K562 (cell line): ENCODE results near the gene CERS6. TPM values are rescaled to one million over a fixed set of nuclear protein-coding genes. Genes with fewer than 3 reads are reported as not detected.

Source experiments
- ATAC-seq: fragments of 200-7000 bp; cut with Tn5 transposase; 3 replicates; pipeline ENCODE4 v1.9.1; 2020; ENCODE audit warnings: moderate library complexity
- BruUV-seq: library from RNA; stranded (reverse); fragments of 400-500 nt; replicated peaks from 2 replicates; lab custom pipeline; 2021; lab: Mats Ljungman, UMichigan
- CTCF ChIA-PET: fragments of 300-600 bp; formaldehyde crosslinking; extraction: SDS; loops from one replicate; lab custom pipeline; 2021; ENCODE audit warnings: low intra/inter-chr PET ratio; lab: Yijun Ruan, JAX
- POLR2A ChIA-PET: fragments of 300-600, 350-650 bp; sonication (Branson Sonifier 250); formaldehyde crosslinking; extraction: SDS; loops from one replicate; lab custom pipeline; 2021; ENCODE audit warnings: antibody characterized with exemption, inconsistent platforms; lab: Yijun Ruan, JAX
- DNase-seq, 4 experiments: peaks; one replicate each; pipeline versions ENCODE4 v3.0.0 to v3.0.0-alpha.2; 2011 to 2018; ENCODE audit warnings: low spot score in 3 of 4, mixed read lengths in 3 of 4; ENCODE audit errors: extremely low read depth in 1 of 4
- FAIRE-seq: peaks from 2 replicates; lab custom pipeline; 2011; peaks lifted over from hg19 to GRCh38; lab: Jason Lieb, UNC
- H2AFZ ChIP-seq: 2 replicates; pipeline ENCODE4 v1.6.0; 2011; ENCODE audit warnings: low read depth, low read length, control low read depth, inconsistent platforms
- H3K27ac ChIP-seq: fragments of 200-600 bp; 3 replicates; pipeline ENCODE4 v1.8.0; 2011; ENCODE audit warnings: low read depth, mild to moderate bottlenecking, control low read depth, inconsistent platforms, low read length, moderate library complexity, mixed read lengths; ENCODE audit errors: extremely low read depth
- H3K27me3 ChIP-seq, 2 experiments: fragments of 300-600 bp in 1 of 2; 2 replicates in 1 of 2; 3 replicates in 1 of 2; pipeline versions ENCODE4 v1.6.0 to v1.8.0; 2011; ENCODE audit warnings: inconsistent platforms in 2 of 2, low read length in 2 of 2, mild to moderate bottlenecking in 1 of 2, mixed read lengths in 1 of 2, moderate library complexity in 1 of 2; ENCODE audit not compliant: control insufficient read depth in 2 of 2, insufficient read depth in 2 of 2
- H3K36me3 ChIP-seq: fragments of 300-600 bp; 3 replicates; pipeline ENCODE4 v1.8.0; 2011; ENCODE audit warnings: mild to moderate bottlenecking, low read length, inconsistent platforms; ENCODE audit not compliant: control insufficient read depth, insufficient read depth
- H3K4me1 ChIP-seq, 2 experiments: fragments of 200-600 bp in 1 of 2; replicated peaks in 1 of 2; 2 replicates in 1 of 2; 3 replicates in 1 of 2; pipeline versions ENCODE4 v1.5.1 to v1.8.0; 2011; ENCODE audit warnings: inconsistent platforms in 2 of 2, low read length in 2 of 2, mild to moderate bottlenecking in 1 of 2, mixed read lengths in 1 of 2, moderate library complexity in 1 of 2; ENCODE audit not compliant: control insufficient read depth in 2 of 2, insufficient read depth in 2 of 2
- H3K4me2 ChIP-seq: 2 replicates; pipeline ENCODE4 v1.6.1; 2011; ENCODE audit warnings: low read length, control low read depth, inconsistent platforms, mixed read lengths; ENCODE audit not compliant: insufficient read depth
- H3K4me3 ChIP-seq: fragments of 200-600 bp; sonication (generic), shearing (Covaris generic); 2 replicates; pipeline ENCODE4 v1.5.1; 2016; ENCODE audit warnings: control low read depth, inconsistent platforms
- H3K79me2 ChIP-seq: fragments of 200-600 bp; 3 replicates; pipeline ENCODE4 v1.8.0; 2011; ENCODE audit warnings: low read length, inconsistent platforms; ENCODE audit not compliant: control insufficient read depth, insufficient read depth
- H3K9ac ChIP-seq, 2 experiments: 2 replicates each; pipeline versions ENCODE4 v1.6.0 to v1.6.1; 2011; ENCODE audit warnings: low read depth in 2 of 2, low read length in 2 of 2, control low read depth in 1 of 2, inconsistent platforms in 1 of 2, mild to moderate bottlenecking in 1 of 2, mixed read lengths in 1 of 2; ENCODE audit not compliant: insufficient read depth in 1 of 2
- H3K9me1 ChIP-seq: one replicate; pipeline ENCODE4 v1.6.0; 2011; ENCODE audit warnings: inconsistent platforms, mild to moderate bottlenecking, low read length, moderate library complexity; ENCODE audit not compliant: control insufficient read depth, insufficient read depth
- H3K9me3 ChIP-seq: replicated peaks from 2 replicates; pipeline ENCODE4 v1.5.1; 2011; ENCODE audit warnings: low read depth, low read length, inconsistent platforms; ENCODE audit not compliant: control insufficient read depth, insufficient read depth
- H4K20me1 ChIP-seq: replicated peaks from 2 replicates; pipeline ENCODE4 v1.6.1; 2011; ENCODE audit warnings: low read length, inconsistent platforms, mixed read lengths; ENCODE audit not compliant: control insufficient read depth, insufficient read depth
- DNMT1 ChIP-seq: fragments of 450-650 bp; IDR thresholded peaks from 2 replicates; pipeline ENCODE4 v1.6.1; 2016; ENCODE audit warnings: antibody characterized with exemption, mild to moderate bottlenecking
- GABPB2 ChIP-seq: fragments of 250-450 bp; sonication (Bioruptor Pico); conservative IDR thresholded peaks from 2 replicates; pipeline ENCODE4 v1.5.1; 2021; ENCODE audit warnings: mild to moderate bottlenecking
- HNRNPH1 ChIP-seq: fragments of 200-400 bp; formaldehyde crosslinking; optimal IDR thresholded peaks from 2 replicates; pipeline ENCODE3; 2017; ENCODE audit warnings: low read depth, mild to moderate bottlenecking, low read length, moderate library complexity
- KLF13 ChIP-seq: fragments of 450-650 bp; IDR thresholded peaks from 2 replicates; pipeline ENCODE4 v1.6.1; 2016; ENCODE audit warnings: missing genetic modification characterization, low read depth, mild to moderate bottlenecking, missing compliant biosample characterization, moderate library complexity, borderline replicate concordance
- RFX5 ChIP-seq: IDR thresholded peaks from 2 replicates; pipeline ENCODE4 v1.6.1; 2011; ENCODE audit warnings: low read depth, mild to moderate bottlenecking, improper control_type of control experiment, low read length
- TCF3 ChIP-seq: sonication (generic); formaldehyde crosslinking; IDR thresholded peaks from 2 replicates; pipeline ENCODE4 v1.4.0; 2020; ENCODE audit warnings: mild to moderate bottlenecking, missing genetic modification reagents
- ZNF121 ChIP-seq: sonication (generic); formaldehyde crosslinking; conservative IDR thresholded peaks from 2 replicates; pipeline ENCODE4 v1.8.0; 2022; ENCODE audit warnings: missing genetic modification reagents
- WGBS: fragments of 100-300 bp; shearing (Covaris generic); methylation state at CpG from one replicate; pipeline ENCODE4 v1.1.6; 2016; ENCODE audit warnings: low coverage, mixed read lengths; ENCODE audit not compliant: insufficient coverage; ENCODE audit errors: missing lambda C conversion rate; 5-methylcytosine and 5-hydroxymethylcytosine counted together
- in situ Hi-C: fragments of 300-500 bp; cut with MboI; formaldehyde crosslinking; loops from 4 replicates; pipeline ENCODE4 v1.15.0; 2018; ENCODE audit warnings: inconsistent platforms, mixed read lengths
- intact Hi-C: fragments of 100-400 bp; cut with micrococcal nuclease; formaldehyde crosslinking; loops from 2 replicates; pipeline ENCODE4 v1.14.2; 2022
- polyA plus RNA-seq, 8 experiments: library from polyadenylated mRNA; depleted of rRNA in 4 of 8; stranded (reverse) in 5 of 8; unstranded in 3 of 8; fragments of >200 nt; fragmentation: Nextera tagmentation in 2 of 8; fragmentation: Illumina TruSeq in 1 of 8; extraction: Ambion mirVana in 2 of 8; extraction: Trizol in 1 of 8; gene quantifications; 2 replicates each; pipeline versions ENCODE4 v1.2.1 to v1.2.3, GENCODE V29; 2011 to 2014; ENCODE audit warnings: inconsistent platforms in 1 of 8, missing spikeins in 1 of 8
- total RNA-seq, 7 experiments: library from RNA; depleted of rRNA in 6 of 7; stranded (reverse); fragments of >200 nt in 6 of 7; fragmentation: Illumina TruSeq in 2 of 7; extraction: Trizol in 2 of 7; gene quantifications; 2 replicates each; pipeline versions ENCODE4 v1.2.1 to v1.2.3, GENCODE V29; 2011 to 2021; ENCODE audit warnings: low replicate concordance in 1 of 7
- TF ChIP-seq, protein P1 (sequence below): sonication (generic); IDR thresholded peaks from 2 replicates; pipeline ENCODE4 v1.6.1; 2016
- TF ChIP-seq, protein P2 (sequence below): fragments of 450-650 bp; IDR thresholded peaks from one replicate; pipeline ENCODE4 v1.6.1; 2018; ENCODE audit warnings: mild to moderate bottlenecking, moderate library complexity; ENCODE audit not compliant: partially characterized antibody
- TF ChIP-seq, protein P3 (sequence below): fragments of 250-450 bp; sonication (Bioruptor Pico); IDR thresholded peaks from 2 replicates; pipeline ENCODE4 v1.5.0; 2021

CERS6 gene
- total and polyA plus RNA-seq, 9 of the 15 experiments (the other 6 are each of a cell fraction or from before 2014, with no cell fraction given) = 1.6 to 13.6 (median 11.4) TPM

DNA sequence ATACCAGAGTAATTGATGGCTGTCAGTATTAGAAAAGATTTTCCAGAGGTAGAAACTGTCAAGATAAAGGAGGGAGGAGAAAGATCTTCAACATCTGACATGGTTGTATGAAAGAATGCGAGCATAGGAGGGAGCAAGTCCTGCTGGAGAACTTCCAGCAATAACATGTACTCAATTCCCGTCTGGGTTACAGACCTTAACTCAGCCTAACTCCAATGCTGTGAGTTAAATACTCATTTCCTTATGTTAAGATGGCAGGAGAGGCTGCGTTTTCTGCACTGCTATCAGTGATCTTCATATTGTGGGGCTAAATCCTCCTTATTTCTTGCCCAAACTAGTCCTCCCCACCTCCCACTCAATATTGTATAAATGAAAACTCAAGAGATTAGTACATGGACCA, 6.7 kb upstream of the CERS6 start:
- BruUV-seq = no TSS peak
- H3K79me2 ChIP-seq = no peaks in the 10 kb centered on the region
- intact Hi-C loops = no loop called here
- H3K4me1 ChIP-seq = no peaks in the 10 kb centered on the region
- H3K27me3 ChIP-seq = no peaks in the 10 kb centered on the region
- CTCF ChIA-PET = no interaction called here
- POLR2A ChIA-PET = no interaction called here
- TF ChIP-seq, protein P1, sequence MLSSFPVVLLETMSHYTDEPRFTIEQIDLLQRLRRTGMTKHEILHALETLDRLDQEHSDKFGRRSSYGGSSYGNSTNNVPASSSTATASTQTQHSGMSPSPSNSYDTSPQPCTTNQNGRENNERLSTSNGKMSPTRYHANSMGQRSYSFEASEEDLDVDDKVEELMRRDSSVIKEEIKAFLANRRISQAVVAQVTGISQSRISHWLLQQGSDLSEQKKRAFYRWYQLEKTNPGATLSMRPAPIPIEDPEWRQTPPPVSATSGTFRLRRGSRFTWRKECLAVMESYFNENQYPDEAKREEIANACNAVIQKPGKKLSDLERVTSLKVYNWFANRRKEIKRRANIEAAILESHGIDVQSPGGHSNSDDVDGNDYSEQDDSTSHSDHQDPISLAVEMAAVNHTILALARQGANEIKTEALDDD = peak; percentile 57; the same call in 1 of the 2 replicates
- no peak for TF ChIP-seq TCF3 (CRISPR knock-in tag)
- TF ChIP-seq, all 486 proteins: peak for 1
- H3K4me3 ChIP-seq = no peak overlapping the region
- no peak overlapping the region for H2AFZ ChIP-seq
- ATAC-seq (no peak), FAIRE-seq (no peak), DNase-seq (no peak)
- no peaks in the 10 kb centered on the region for H3K36me3 ChIP-seq
- in situ Hi-C loops = no loop called here
- H3K9ac ChIP-seq = no peak overlapping the region
- no peak overlapping the region for H3K27ac ChIP-seq
- WGBS = 12% methylated on average over 3 of the region's 3 CpGs
- no peaks in the 10 kb centered on the region for H4K20me1 ChIP-seq
- no peaks in the 10 kb centered on the region for H3K9me1 ChIP-seq
- no peaks in the 10 kb centered on the region for H3K9me3 ChIP-seq
- no peak overlapping the region for H3K4me2 ChIP-seq

DNA sequence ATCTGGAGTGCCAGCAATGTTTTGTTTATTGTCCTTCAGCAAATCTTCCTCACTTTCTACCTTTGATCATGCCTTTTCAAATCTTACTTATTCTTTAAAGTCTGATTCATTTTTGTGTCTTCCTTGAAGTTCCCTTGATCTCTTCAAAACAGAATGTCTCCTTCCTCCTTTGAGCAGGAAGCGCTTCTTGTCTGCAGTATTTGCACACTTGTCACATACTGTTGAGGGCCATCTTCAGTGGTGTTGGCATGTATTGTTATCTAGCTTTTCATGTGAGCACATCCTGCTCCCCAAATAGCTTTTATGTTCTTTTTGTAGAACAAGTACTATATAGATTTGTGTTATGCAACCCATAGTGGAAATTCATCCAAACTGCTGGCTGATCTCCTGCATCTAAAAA, 5.9 kb upstream of the CERS6 start:
- Histone ChIP-seq H3K36me3 (no peaks in the 10 kb centered on the region), H3K4me3 (no peak overlapping the region), H3K4me1 (0 out of 5 replicates have a peak, but pooled peaks cover 0 to 3% of the 10 kb centered on the region in 2 experiments), H4K20me1 (no peaks in the 10 kb centered on the region), H3K79me2 (no peaks in the 10 kb centered on the region), H3K4me2 (no peak overlapping the region), H3K9me3 (no peaks in the 10 kb centered on the region), H3K27ac (no peak overlapping the region), H3K9me1 (no peaks in the 10 kb centered on the region), H3K27me3 (no peaks in the 10 kb centered on the region), H2AFZ (no peak overlapping the region), H3K9ac (no peak overlapping the region)
- ATAC-seq = no peak
- intact Hi-C loops (no loop called here), in situ Hi-C loops (no loop called here)
- TF ChIP-seq HNRNPH1 (no peak), DNMT1 (no peak), ZNF121 (no peak), KLF13 (no peak), GABPB2 (CRISPR knock-in tag) (no peak), RFX5 (no peak)
- TF ChIP-seq, protein P2, sequence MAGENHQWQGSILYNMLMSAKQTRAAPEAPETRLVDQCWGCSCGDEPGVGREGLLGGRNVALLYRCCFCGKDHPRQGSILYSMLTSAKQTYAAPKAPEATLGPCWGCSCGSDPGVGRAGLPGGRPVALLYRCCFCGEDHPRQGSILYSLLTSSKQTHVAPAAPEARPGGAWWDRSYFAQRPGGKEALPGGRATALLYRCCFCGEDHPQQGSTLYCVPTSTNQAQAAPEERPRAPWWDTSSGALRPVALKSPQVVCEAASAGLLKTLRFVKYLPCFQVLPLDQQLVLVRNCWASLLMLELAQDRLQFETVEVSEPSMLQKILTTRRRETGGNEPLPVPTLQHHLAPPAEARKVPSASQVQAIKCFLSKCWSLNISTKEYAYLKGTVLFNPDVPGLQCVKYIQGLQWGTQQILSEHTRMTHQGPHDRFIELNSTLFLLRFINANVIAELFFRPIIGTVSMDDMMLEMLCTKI = no peak
- TF ChIP-seq, protein P3, sequence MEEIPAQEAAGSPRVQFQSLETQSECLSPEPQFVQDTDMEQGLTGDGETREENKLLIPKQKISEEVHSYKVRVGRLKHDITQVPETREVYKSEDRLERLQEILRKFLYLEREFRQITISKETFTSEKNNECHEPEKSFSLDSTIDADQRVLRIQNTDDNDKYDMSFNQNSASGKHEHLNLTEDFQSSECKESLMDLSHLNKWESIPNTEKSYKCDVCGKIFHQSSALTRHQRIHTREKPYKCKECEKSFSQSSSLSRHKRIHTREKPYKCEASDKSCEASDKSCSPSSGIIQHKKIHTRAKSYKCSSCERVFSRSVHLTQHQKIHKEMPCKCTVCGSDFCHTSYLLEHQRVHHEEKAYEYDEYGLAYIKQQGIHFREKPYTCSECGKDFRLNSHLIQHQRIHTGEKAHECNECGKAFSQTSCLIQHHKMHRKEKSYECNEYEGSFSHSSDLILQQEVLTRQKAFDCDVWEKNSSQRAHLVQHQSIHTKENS = no peak
- FAIRE-seq = no peak
- CTCF ChIA-PET = no interaction called here
- no peak for DNase-seq
- POLR2A ChIA-PET = no interaction called here
- no TSS peak for BruUV-seq
- WGBS = 20% methylated on average over 1 of the region's 1 CpG
